Caco-2 (cell line): ENCODE data around the gene MCOLN2. TPM values are rescaled to one million over a fixed set of nuclear protein-coding genes. Genes with fewer than 3 reads are reported as not detected.

Experiments
- BruUV-seq: library from RNA; stranded (reverse); fragments of 400-500 nt; replicated peaks from 2 replicates; lab custom pipeline; 2021; lab: Mats Ljungman, UMichigan
- CTCF ChIA-PET: fragments of 300-600 bp; sonication (Branson Sonifier 250); formaldehyde crosslinking; loops from one replicate; lab custom pipeline; 2022; ENCODE audit warnings: antibody characterized with exemption; lab: Charles Lee
- POLR2A ChIA-PET: fragments of 300-600 bp; sonication (Branson Sonifier 250); formaldehyde crosslinking; loops from one replicate; lab custom pipeline; 2022; ENCODE audit warnings: antibody characterized with exemption; lab: Charles Lee
- DNase-seq, 2 experiments: peaks; one replicate each; pipeline versions ENCODE4 v3.0.0 to v3.0.0-alpha.2; 2020 to 2022
- H3K27me3 ChIP-seq: replicated peaks from 2 replicates; pipeline ENCODE4 v1.6.0; 2011; ENCODE audit warnings: low read length; ENCODE audit not compliant: control insufficient read depth, insufficient read depth
- H3K36me3 ChIP-seq: 2 replicates; pipeline ENCODE4 v1.5.1; 2011; ENCODE audit warnings: low read length; ENCODE audit not compliant: control insufficient read depth, insufficient read depth
- H3K4me1 ChIP-seq: fragments of 250-450 bp; sonication (Bioruptor Pico); 2 replicates; pipeline ENCODE4 v1.5.1; 2020; ENCODE audit warnings: mild to moderate bottlenecking
- H3K4me3 ChIP-seq: 2 replicates; pipeline ENCODE4 v1.5.1; 2011; ENCODE audit warnings: low read depth, mild to moderate bottlenecking, control low read depth, low read length
- H3K9me3 ChIP-seq: fragments of 250-450 bp; sonication (Bioruptor Pico); 2 replicates; pipeline ENCODE4 v1.5.1; 2020; ENCODE audit warnings: mild to moderate bottlenecking, moderate library complexity
- H3K27ac Mint-ChIP-seq: one replicate; pipeline ENCODE4 v1.8.0; 2022; ENCODE audit warnings: mixed read lengths; ENCODE audit not compliant: unreplicated experiment
- H3K27me3 Mint-ChIP-seq: one replicate; pipeline ENCODE4 v1.8.0; 2022; ENCODE audit warnings: mixed read lengths; ENCODE audit not compliant: insufficient read depth, unreplicated experiment
- H3K36me3 Mint-ChIP-seq: one replicate; pipeline ENCODE4 v1.8.0; 2022; ENCODE audit warnings: mild to moderate bottlenecking, mixed read lengths; ENCODE audit not compliant: insufficient read depth, unreplicated experiment
- H3K4me1 Mint-ChIP-seq: one replicate; pipeline ENCODE4 v1.8.0; 2022; ENCODE audit warnings: low read depth, mixed read lengths; ENCODE audit not compliant: unreplicated experiment
- H3K4me3 Mint-ChIP-seq: one replicate; pipeline ENCODE4 v1.8.0; 2022; ENCODE audit warnings: mild to moderate bottlenecking, moderate library complexity, mixed read lengths; ENCODE audit not compliant: unreplicated experiment
- H3K9me3 Mint-ChIP-seq: one replicate; pipeline ENCODE4 v1.8.0; 2022; ENCODE audit warnings: mixed read lengths; ENCODE audit not compliant: unreplicated experiment
- intact Hi-C: fragments of 100-400 bp; cut with micrococcal nuclease; formaldehyde crosslinking; loops from one replicate; pipeline ENCODE4 v1.10.0; 2022; ENCODE audit not compliant: unreplicated experiment
- total RNA-seq: library from RNA; stranded (reverse); gene quantifications from 2 replicates; pipeline ENCODE4 v1.2.3, GENCODE V29; 2022
- TF ChIP-seq, protein P1 (sequence below), 2 experiments: fragments of 200-600 bp in 1 of 2; IDR thresholded peaks; 1 replicate in 1 of 2; 2 replicates in 1 of 2; pipeline versions ENCODE4 v1.5.1 to v1.8.0; 2011 to 2022; ENCODE audit warnings: antibody characterized with exemption in 1 of 2, control low read depth in 1 of 2, inconsistent platforms in 1 of 2, low read depth in 1 of 2, low read length in 1 of 2, mild to moderate bottlenecking in 1 of 2, moderate library complexity in 1 of 2; ENCODE audit not compliant: insufficient read depth in 1 of 2, severe bottlenecking in 1 of 2, unreplicated experiment in 1 of 2

MCOLN2 gene
- total RNA-seq, 1 experiment from 2014 or later = not detected

GRCh38 chr1:84967666-84968065, 29.2 kb downstream of the MCOLN2 start:
- H3K36me3 Mint-ChIP-seq = peaks cover 5% of the 10 kb centered on the region
- TF ChIP-seq, protein P1, sequence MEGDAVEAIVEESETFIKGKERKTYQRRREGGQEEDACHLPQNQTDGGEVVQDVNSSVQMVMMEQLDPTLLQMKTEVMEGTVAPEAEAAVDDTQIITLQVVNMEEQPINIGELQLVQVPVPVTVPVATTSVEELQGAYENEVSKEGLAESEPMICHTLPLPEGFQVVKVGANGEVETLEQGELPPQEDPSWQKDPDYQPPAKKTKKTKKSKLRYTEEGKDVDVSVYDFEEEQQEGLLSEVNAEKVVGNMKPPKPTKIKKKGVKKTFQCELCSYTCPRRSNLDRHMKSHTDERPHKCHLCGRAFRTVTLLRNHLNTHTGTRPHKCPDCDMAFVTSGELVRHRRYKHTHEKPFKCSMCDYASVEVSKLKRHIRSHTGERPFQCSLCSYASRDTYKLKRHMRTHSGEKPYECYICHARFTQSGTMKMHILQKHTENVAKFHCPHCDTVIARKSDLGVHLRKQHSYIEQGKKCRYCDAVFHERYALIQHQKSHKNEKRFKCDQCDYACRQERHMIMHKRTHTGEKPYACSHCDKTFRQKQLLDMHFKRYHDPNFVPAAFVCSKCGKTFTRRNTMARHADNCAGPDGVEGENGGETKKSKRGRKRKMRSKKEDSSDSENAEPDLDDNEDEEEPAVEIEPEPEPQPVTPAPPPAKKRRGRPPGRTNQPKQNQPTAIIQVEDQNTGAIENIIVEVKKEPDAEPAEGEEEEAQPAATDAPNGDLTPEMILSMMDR (IDR thresholded peaks at IDR 0.05; ENCODE audit: insufficient read depth in 1 of 2, low read depth in 1 of 2, low read length in 1 of 2, severe bottlenecking in 1 of 2, unreplicated experiment in 1 of 2) = no peak
- intact Hi-C loops = no loop called here
- no peak overlapping the region for H3K27ac Mint-ChIP-seq
- POLR2A ChIA-PET = no interaction called here
- no peak for DNase-seq
- H3K27me3 Mint-ChIP-seq = no peaks in the 10 kb centered on the region
- CTCF ChIA-PET = no interaction called here
- no peaks in the 10 kb centered on the region for H3K9me3 Mint-ChIP-seq
- Histone ChIP-seq H3K27me3 (no peaks in the 10 kb centered on the region), H3K9me3 (no peaks in the 10 kb centered on the region), H3K4me1 (no peaks in the 10 kb centered on the region), H3K4me3 (no peak overlapping the region), H3K36me3 (no peaks in the 10 kb centered on the region)
- H3K4me1 Mint-ChIP-seq = no peaks in the 10 kb centered on the region
- no peak overlapping the region for H3K4me3 Mint-ChIP-seq
- no TSS peak for BruUV-seq

DNA sequence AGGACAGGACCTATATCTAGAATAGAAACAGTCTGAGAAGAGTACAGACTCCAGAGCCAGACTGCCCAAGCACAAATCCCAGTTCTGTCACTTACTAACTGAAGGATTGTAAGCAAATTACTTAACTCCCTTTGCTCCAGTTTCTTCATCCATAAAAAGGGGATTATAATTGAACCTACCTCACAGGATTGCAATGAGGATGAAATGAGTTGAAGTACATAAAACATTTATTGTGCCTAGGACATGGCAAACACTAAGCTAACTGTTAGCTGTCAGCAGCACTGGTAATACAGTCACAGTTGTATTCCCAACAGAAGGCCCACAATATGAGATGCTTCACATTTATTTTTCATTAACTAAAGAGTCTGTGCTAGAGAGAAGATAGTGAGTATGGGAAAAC, 33.9 kb downstream of the MCOLN2 start:
- H3K4me3 Mint-ChIP-seq = no peak overlapping the region
- ChIA-PET CTCF (no interaction called here), POLR2A (no interaction called here)
- no peaks in the 10 kb centered on the region for H3K9me3 ChIP-seq
- peaks cover 10% of the 10 kb centered on the region for H3K4me1 ChIP-seq
- no peak for DNase-seq
- H3K27me3 ChIP-seq = no peaks in the 10 kb centered on the region
- intact Hi-C loops = no loop called here
- H3K4me1 Mint-ChIP-seq = no peaks in the 10 kb centered on the region
- peaks cover 5% of the 10 kb centered on the region for H3K36me3 Mint-ChIP-seq
- H3K4me3 ChIP-seq = no peak overlapping the region
- no peak overlapping the region for H3K27ac Mint-ChIP-seq
- H3K9me3 Mint-ChIP-seq = no peaks in the 10 kb centered on the region
- TF ChIP-seq, protein P1 (IDR thresholded peaks at IDR 0.05; ENCODE audit: insufficient read depth in 1 of 2, low read depth in 1 of 2, low read length in 1 of 2, severe bottlenecking in 1 of 2, unreplicated experiment in 1 of 2) = no peak
- no peaks in the 10 kb centered on the region for H3K36me3 ChIP-seq
- no TSS peak for BruUV-seq
- H3K27me3 Mint-ChIP-seq = no peaks in the 10 kb centered on the region

DNA sequence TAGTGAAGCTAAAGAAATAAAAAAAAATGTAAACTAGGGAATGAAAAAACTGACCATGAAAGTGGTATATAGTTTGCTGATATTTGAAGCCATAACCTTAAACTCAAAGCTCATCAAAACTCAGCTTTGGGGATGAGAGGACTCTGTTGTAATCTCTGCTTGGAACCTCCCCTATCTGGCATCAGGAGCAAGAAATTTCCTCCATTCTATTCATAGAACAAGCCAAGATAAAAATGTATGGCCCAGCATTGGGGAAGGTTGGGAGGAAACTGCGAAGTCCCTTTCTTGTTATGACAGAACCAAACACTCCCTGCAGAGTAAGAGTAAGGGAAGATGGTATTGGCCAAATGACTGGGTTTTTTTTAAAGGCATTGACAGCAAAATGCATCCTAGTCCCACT, 35.6 kb downstream of the MCOLN2 start:
- Mint-ChIP-seq H3K36me3 (peaks cover 5% of the 10 kb centered on the region), H3K9me3 (no peaks in the 10 kb centered on the region), H3K4me3 (no peak overlapping the region), H3K27ac (no peak overlapping the region), H3K4me1 (no peaks in the 10 kb centered on the region), H3K27me3 (no peaks in the 10 kb centered on the region)
- H3K4me1 ChIP-seq = peaks cover 10% of the 10 kb centered on the region
- no peaks in the 10 kb centered on the region for H3K9me3 ChIP-seq
- H3K36me3 ChIP-seq = no peaks in the 10 kb centered on the region
- TF ChIP-seq, protein P1 (IDR thresholded peaks at IDR 0.05; ENCODE audit: insufficient read depth in 1 of 2, low read depth in 1 of 2, low read length in 1 of 2, severe bottlenecking in 1 of 2, unreplicated experiment in 1 of 2) = no peak
- ChIA-PET CTCF (no interaction called here), POLR2A (no interaction called here)
- no peak for DNase-seq
- H3K27me3 ChIP-seq = no peaks in the 10 kb centered on the region
- H3K4me3 ChIP-seq = no peak overlapping the region
- no TSS peak for BruUV-seq
- intact Hi-C loops = no loop called here
